ENCODE data around the gene TMEM238.

Gene TMEM238, protein sequence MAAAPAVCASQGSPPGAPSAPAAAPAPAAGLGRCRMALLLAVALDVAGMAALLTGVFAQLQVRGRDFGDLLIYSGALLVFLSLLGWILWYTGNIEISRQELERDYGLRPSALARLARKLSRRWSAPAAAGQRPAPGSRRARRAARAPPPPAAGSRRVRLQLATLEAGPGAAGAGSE

DNA sequence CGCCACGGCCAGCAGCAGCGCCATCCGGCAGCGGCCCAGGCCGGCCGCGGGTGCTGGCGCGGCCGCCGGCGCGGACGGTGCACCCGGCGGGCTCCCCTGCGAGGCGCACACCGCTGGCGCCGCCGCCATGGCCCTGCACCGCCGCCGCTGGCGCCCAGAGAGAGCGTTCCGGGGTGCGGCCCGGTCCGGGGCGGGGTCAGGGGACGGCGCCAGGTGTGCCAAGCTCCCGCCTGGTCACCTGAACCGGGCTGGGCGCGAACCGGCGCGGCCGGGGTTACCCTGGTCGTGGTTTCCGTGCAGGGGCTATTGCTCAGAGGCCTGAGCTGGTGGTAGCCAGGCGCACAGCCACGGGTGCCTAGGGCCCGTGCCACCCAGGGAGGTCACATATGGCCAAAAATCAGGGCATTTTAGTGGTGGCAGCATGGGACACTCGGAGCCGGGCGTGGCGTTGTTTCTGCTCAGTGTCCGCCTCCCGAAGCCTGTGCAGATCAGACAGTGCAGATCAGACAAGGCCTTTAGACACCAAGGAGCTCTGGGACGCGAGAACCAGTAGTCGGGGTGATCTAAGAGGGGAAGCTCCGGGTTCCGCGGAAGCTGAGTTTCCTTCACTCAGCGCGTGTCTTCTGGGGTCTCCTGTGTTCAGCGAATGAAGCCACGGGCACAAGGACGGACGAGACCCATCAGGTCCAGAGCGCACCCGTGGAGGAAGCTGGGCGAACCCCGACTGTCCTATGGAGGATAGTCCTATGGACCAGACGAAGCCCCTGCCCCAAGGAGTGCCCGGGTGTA, at the start of gene TMEM238:
TSS of gene TMEM238 (minus strand) at position 162 of the 789 bp plus-strand sequence. CDS start at position 129, 33 bp downstream.
- H3K4me3 ChIP-seq (replicated peaks in 1 of 2; ENCODE audit: low read depth in 2 of 2, low read length in 2 of 2) = peak within 1 kb of the TSS; percentile 30 to 97
- TF ChIP-seq, protein P1, sequence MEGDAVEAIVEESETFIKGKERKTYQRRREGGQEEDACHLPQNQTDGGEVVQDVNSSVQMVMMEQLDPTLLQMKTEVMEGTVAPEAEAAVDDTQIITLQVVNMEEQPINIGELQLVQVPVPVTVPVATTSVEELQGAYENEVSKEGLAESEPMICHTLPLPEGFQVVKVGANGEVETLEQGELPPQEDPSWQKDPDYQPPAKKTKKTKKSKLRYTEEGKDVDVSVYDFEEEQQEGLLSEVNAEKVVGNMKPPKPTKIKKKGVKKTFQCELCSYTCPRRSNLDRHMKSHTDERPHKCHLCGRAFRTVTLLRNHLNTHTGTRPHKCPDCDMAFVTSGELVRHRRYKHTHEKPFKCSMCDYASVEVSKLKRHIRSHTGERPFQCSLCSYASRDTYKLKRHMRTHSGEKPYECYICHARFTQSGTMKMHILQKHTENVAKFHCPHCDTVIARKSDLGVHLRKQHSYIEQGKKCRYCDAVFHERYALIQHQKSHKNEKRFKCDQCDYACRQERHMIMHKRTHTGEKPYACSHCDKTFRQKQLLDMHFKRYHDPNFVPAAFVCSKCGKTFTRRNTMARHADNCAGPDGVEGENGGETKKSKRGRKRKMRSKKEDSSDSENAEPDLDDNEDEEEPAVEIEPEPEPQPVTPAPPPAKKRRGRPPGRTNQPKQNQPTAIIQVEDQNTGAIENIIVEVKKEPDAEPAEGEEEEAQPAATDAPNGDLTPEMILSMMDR (IDR thresholded peaks at IDR 0.05; ENCODE audit: low read depth, low read length) = no peak
- DNase-seq (ENCODE audit: low read depth in 2 of 2) = no peak

DNA sequence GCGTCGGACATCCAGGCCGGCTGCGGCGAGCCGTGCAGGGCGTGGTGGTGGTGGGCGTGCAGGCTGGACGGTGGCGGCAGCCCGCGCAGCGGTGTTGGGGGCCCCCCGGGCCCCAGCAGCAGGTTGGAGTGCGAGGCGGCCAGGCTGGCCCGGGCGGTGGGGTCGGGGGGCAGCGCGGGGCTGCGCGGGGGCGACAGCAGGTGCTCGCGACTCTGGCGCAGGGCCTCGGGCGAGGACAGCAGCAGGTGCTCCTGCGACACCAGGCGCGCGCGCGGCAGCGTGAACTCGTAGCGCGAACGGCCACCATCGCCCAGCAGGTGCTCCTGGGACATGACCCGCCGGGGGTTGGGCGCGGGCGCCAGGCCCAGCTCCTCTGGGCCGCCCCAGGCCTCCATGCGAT, 49.2 kb upstream of the TMEM238 start:
- TF ChIP-seq, protein P1 (IDR thresholded peaks at IDR 0.05; ENCODE audit: low read depth, low read length) = no peak
- no peak overlapping the region for H3K4me3 ChIP-seq (replicated peaks in 1 of 2; ENCODE audit: low read depth in 2 of 2, low read length in 2 of 2)
- DNase-seq (ENCODE audit: low read depth in 2 of 2) = no peak

DNA sequence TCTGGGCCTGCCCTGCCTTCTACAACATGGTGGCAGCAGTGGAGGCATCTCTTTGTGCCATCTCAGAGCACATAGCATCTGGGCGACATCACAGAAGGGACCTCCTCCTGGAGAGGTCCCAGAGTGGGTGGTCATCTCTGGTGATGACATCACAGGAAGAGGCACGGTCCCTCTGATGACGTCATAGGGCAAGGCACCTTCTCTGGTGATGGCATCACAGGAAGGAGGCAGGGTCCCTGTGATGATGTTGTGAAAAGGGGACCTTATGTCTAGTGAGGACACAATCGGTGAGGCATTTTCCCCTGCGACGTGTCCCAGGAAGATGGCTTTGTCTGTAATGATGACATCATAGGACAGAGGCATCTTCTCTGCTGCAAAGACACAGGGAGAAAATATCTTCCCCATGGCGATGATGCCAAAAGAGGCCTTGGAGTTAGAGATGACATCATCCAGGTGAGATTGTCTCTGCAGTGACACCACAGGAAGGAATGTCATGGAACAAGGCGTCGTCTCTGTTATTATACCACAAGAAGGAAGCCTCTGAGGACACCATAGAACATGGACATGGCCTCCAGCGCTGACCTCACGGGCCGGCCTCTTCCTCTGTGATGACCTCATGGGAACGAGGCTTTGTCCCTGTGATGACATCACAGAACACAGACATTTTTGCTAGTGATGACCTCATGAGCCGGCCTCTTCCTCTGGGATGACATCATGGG, 48.3 kb upstream of the TMEM238 start:
- no peak overlapping the region for H3K4me3 ChIP-seq (replicated peaks in 1 of 2; ENCODE audit: low read depth in 2 of 2, low read length in 2 of 2)
- TF ChIP-seq, protein P1 (IDR thresholded peaks at IDR 0.05; ENCODE audit: low read depth, low read length) = no peak
- DNase-seq (ENCODE audit: low read depth in 2 of 2) = no peak

DNA sequence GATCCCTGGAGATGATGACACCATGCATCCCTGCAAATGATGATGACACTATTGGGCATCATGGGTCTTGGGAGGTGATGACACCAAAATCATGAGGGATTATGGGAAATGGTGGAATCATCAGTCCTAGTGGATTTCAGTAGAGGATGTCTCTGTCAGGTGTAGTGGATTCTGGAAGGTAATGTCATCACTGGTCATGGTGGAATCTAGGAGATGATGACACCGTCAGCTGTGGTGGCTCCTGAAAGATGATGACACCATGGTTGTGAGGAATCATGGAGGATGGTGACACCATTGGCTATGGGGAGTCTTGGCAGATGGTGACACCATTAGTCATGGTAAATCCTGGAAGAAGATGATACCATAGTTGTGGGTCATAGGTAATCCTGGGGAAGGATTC, 47.1 kb upstream of the TMEM238 start:
- H3K4me3 ChIP-seq (replicated peaks in 1 of 2; ENCODE audit: low read depth in 2 of 2, low read length in 2 of 2) = no peak overlapping the region
- TF ChIP-seq, protein P1 (IDR thresholded peaks at IDR 0.05; ENCODE audit: low read depth, low read length) = no peak
- no peak for DNase-seq (ENCODE audit: low read depth in 2 of 2)

DNA sequence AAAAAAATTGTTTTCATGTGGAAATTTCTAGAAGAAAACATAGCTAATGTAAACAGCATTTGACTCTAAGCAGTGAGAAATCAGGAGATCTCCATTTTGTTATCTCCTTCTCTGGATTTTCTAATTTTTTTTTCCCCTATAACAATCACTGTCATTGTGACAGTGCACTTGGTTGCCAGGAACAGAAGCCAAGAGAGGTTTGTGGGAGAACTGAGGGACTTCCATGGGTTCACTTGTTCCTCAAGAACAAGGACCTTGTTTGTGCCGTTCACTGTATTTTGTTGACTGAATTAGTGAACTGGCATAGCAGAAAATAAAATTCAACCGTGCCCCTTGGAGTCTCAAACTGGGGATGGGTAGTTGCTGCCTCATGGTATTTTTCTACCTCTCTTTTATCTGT, 42.0 kb upstream of the TMEM238 start:
- TF ChIP-seq, protein P1 (IDR thresholded peaks at IDR 0.05; ENCODE audit: low read depth, low read length) = no peak
- DNase-seq (ENCODE audit: low read depth in 2 of 2) = no peak
- no peak overlapping the region for H3K4me3 ChIP-seq (replicated peaks in 1 of 2; ENCODE audit: low read depth in 2 of 2, low read length in 2 of 2)

DNA sequence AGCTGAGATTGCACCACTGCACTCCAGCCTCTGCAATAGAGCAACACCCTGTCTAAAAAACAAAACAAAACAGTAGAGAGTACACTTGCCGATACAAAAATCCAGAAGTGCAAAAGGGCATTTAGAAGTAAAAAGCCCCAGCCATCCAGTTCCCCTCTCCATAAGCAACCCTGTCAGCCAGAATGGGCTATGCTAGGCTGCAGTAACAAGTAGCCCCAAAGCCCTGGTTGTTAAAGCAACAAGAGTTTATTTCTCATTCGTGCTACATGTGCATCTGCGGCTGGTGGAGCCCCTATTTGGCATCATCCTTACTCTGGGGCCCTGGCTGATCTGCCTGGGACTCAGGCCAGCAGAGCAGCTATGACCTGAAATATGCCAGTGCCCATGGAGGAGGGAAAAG, 40.4 kb upstream of the TMEM238 start:
- no peak for DNase-seq (ENCODE audit: low read depth in 2 of 2)
- TF ChIP-seq, protein P1 (IDR thresholded peaks at IDR 0.05; ENCODE audit: low read depth, low read length) = no peak
- H3K4me3 ChIP-seq (replicated peaks in 1 of 2; ENCODE audit: low read depth in 2 of 2, low read length in 2 of 2) = no peak overlapping the region

Data from cardiac fibroblast (primary cell).